Measurements from ENCODE around the gene IQCK.

Gene IQCK

GRCh38 chr16:19861811-19862327 lies 143.8 kb downstream of the IQCK start:
- Histone ChIP-seq H3F3A (ENCODE audit: insufficient read depth) (no peaks in the 10 kb centered on the region), H3K9me3 (ENCODE audit: insufficient read depth, low read length) (no peaks in the 10 kb centered on the region), H3K4me3 (ENCODE audit: insufficient read depth, low read length, poor library complexity, severe bottlenecking) (no peak overlapping the region), H4K20me1 (ENCODE audit: low read depth, low read length) (no peaks in the 10 kb centered on the region), H3K79me2 (ENCODE audit: insufficient read depth, low read length) (no peaks in the 10 kb centered on the region), H3K36me3 (ENCODE audit: low read length) (no peaks in the 10 kb centered on the region), H3K9me2 (replicated peaks; ENCODE audit: insufficient read depth, low read length) (no peaks in the 10 kb centered on the region), H3K27ac (ENCODE audit: low read depth, low read length) (no peak overlapping the region), H2AFZ (ENCODE audit: low read depth, low read length, severe bottlenecking) (no peak overlapping the region), H3K4me2 (ENCODE audit: low read depth, low read length, poor library complexity, severe bottlenecking) (no peak overlapping the region), H3K9ac (ENCODE audit: low read length) (no peak overlapping the region), H3K27me3 (ENCODE audit: low read length) (no peaks in the 10 kb centered on the region)
- no peak for TF ChIP-seq EZH2phosphoT487 (conservative IDR thresholded peaks at IDR 0.05; ENCODE audit: low read length)
- TF ChIP-seq, protein P1, sequence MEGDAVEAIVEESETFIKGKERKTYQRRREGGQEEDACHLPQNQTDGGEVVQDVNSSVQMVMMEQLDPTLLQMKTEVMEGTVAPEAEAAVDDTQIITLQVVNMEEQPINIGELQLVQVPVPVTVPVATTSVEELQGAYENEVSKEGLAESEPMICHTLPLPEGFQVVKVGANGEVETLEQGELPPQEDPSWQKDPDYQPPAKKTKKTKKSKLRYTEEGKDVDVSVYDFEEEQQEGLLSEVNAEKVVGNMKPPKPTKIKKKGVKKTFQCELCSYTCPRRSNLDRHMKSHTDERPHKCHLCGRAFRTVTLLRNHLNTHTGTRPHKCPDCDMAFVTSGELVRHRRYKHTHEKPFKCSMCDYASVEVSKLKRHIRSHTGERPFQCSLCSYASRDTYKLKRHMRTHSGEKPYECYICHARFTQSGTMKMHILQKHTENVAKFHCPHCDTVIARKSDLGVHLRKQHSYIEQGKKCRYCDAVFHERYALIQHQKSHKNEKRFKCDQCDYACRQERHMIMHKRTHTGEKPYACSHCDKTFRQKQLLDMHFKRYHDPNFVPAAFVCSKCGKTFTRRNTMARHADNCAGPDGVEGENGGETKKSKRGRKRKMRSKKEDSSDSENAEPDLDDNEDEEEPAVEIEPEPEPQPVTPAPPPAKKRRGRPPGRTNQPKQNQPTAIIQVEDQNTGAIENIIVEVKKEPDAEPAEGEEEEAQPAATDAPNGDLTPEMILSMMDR (IDR thresholded peaks at IDR 0.05; ENCODE audit: insufficient read depth, low read length, poor library complexity, severe bottlenecking): no peak

DNA sequence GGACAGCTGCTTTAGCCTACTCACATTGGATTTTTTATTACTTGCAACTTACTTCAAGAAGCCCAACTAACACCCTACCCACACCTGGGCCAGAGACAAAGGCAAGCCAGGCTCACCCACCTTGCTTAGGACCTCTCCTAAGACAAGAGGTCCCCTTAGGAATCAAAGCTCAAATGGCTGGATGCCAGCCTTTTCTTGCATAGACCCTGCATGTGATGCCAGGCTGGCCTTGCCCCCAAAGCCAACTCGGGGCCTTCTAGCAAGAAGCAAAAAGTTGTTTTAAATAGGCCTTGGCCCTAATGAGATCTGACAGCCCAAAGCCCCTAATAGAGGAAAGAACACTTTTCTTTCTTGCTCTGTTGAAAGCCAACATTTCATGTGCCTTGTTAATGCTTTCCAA lies 145.9 kb downstream of the IQCK start:
- H2AFZ ChIP-seq (ENCODE audit: low read depth, low read length, severe bottlenecking): no peak overlapping the region
- no peaks in the 10 kb centered on the region for H3K9me3 ChIP-seq (ENCODE audit: insufficient read depth, low read length)
- H3K4me3 ChIP-seq (ENCODE audit: insufficient read depth, low read length, poor library complexity, severe bottlenecking): no peak overlapping the region
- no peaks in the 10 kb centered on the region for H3K9me2 ChIP-seq (replicated peaks; ENCODE audit: insufficient read depth, low read length)
- H3K9ac ChIP-seq (ENCODE audit: low read length): no peak overlapping the region
- H3K4me2 ChIP-seq (ENCODE audit: low read depth, low read length, poor library complexity, severe bottlenecking): no peak overlapping the region
- TF ChIP-seq EZH2phosphoT487 (conservative IDR thresholded peaks at IDR 0.05; ENCODE audit: low read length): no peak
- TF ChIP-seq, protein P1 (IDR thresholded peaks at IDR 0.05; ENCODE audit: insufficient read depth, low read length, poor library complexity, severe bottlenecking): no peak
- no peaks in the 10 kb centered on the region for H3K27me3 ChIP-seq (ENCODE audit: low read length)
- H3K36me3 ChIP-seq (ENCODE audit: low read length): no peaks in the 10 kb centered on the region
- H3K79me2 ChIP-seq (ENCODE audit: insufficient read depth, low read length): no peaks in the 10 kb centered on the region
- no peak overlapping the region for H3K27ac ChIP-seq (ENCODE audit: low read depth, low read length)
- no peaks in the 10 kb centered on the region for H4K20me1 ChIP-seq (ENCODE audit: low read depth, low read length)
- no peaks in the 10 kb centered on the region for H3F3A ChIP-seq (ENCODE audit: insufficient read depth)

DNA sequence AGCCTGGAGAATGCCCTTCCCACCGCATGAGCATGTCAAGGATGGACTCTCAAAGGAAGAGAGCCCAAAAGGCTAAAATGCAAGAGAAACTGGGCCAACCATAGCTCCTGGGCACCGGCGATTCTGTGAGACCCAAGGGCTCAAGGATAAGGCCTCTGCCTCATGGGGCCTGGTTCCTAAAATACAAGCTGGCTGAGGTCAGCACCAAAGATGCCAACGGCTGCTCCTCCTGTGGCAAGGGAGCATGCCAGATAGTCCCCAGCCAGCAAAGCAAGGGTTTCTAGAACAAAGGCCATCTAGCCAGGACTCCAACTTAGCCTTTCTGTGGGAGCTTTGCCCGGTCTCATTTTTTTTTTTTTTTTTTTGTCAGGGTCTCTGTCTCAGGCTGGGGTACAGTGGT lies 146.5 kb downstream of the IQCK start:
- no peak overlapping the region for H3K9ac ChIP-seq (ENCODE audit: low read length)
- H4K20me1 ChIP-seq (ENCODE audit: low read depth, low read length): no peaks in the 10 kb centered on the region
- no peaks in the 10 kb centered on the region for H3K9me3 ChIP-seq (ENCODE audit: insufficient read depth, low read length)
- no peaks in the 10 kb centered on the region for H3K9me2 ChIP-seq (replicated peaks; ENCODE audit: insufficient read depth, low read length)
- no peaks in the 10 kb centered on the region for H3F3A ChIP-seq (ENCODE audit: insufficient read depth)
- no peaks in the 10 kb centered on the region for H3K79me2 ChIP-seq (ENCODE audit: insufficient read depth, low read length)
- H3K36me3 ChIP-seq (ENCODE audit: low read length): no peaks in the 10 kb centered on the region
- no peaks in the 10 kb centered on the region for H3K27me3 ChIP-seq (ENCODE audit: low read length)
- no peak overlapping the region for H3K4me2 ChIP-seq (ENCODE audit: low read depth, low read length, poor library complexity, severe bottlenecking)
- no peak for TF ChIP-seq EZH2phosphoT487 (conservative IDR thresholded peaks at IDR 0.05; ENCODE audit: low read length)
- TF ChIP-seq, protein P1 (IDR thresholded peaks at IDR 0.05; ENCODE audit: insufficient read depth, low read length, poor library complexity, severe bottlenecking): no peak
- no peak overlapping the region for H3K27ac ChIP-seq (ENCODE audit: low read depth, low read length)
- H3K4me3 ChIP-seq (ENCODE audit: insufficient read depth, low read length, poor library complexity, severe bottlenecking): no peak overlapping the region
- H2AFZ ChIP-seq (ENCODE audit: low read depth, low read length, severe bottlenecking): no peak overlapping the region

Measured in SU-DHL-6 (cell line).